LNCAP (cell line): ENCODE data around the gene SPATA16.

Experiments used
- TF ChIP-seq, protein P1 (sequence below): fragments of 450-650 bp; IDR thresholded peaks from 2 replicates; pipeline ENCODE4 v1.5.1; 2017; ENCODE audit warnings: mild to moderate bottlenecking

SPATA16 gene

DNA sequence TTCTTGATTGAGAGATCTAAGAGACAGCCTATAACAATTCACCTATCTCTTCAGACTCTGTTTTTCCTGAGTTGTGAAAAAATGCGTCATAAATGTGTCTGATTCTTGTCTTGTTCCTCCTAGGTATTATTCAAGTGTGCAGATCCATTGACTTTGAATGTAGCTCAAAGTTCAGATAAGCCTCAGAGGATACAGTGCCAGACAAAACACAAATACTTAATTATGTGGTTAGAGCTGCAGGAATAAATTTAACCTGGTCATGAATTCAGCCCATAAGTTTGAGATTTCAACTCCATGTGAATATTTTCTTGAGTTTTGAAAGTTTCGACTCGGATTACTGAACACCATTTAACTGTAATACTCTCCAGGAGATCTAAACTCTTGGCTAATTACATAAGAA is 216.5 kb downstream of the SPATA16 start:
- TF ChIP-seq, protein P1, sequence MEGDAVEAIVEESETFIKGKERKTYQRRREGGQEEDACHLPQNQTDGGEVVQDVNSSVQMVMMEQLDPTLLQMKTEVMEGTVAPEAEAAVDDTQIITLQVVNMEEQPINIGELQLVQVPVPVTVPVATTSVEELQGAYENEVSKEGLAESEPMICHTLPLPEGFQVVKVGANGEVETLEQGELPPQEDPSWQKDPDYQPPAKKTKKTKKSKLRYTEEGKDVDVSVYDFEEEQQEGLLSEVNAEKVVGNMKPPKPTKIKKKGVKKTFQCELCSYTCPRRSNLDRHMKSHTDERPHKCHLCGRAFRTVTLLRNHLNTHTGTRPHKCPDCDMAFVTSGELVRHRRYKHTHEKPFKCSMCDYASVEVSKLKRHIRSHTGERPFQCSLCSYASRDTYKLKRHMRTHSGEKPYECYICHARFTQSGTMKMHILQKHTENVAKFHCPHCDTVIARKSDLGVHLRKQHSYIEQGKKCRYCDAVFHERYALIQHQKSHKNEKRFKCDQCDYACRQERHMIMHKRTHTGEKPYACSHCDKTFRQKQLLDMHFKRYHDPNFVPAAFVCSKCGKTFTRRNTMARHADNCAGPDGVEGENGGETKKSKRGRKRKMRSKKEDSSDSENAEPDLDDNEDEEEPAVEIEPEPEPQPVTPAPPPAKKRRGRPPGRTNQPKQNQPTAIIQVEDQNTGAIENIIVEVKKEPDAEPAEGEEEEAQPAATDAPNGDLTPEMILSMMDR: no peak

DNA sequence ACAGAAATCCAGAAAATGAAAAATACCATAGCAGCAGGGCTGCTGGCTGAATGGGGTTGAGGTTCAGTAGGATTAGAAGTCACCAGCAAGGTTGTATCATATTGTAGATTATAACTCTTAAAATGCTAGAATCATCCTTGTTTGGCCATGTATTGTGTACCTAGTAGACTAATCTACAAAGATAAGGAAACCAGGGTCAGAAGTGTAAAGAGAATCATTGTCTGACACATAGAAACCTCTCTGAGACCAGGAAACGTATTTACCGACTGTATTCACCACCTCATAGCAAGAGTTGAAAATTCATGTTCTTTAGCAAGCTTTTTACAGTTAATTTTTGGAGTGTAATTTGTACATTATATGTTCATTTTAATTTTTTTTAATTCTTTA is 221.7 kb downstream of the SPATA16 start:
- TF ChIP-seq, protein P1: no peak

DNA sequence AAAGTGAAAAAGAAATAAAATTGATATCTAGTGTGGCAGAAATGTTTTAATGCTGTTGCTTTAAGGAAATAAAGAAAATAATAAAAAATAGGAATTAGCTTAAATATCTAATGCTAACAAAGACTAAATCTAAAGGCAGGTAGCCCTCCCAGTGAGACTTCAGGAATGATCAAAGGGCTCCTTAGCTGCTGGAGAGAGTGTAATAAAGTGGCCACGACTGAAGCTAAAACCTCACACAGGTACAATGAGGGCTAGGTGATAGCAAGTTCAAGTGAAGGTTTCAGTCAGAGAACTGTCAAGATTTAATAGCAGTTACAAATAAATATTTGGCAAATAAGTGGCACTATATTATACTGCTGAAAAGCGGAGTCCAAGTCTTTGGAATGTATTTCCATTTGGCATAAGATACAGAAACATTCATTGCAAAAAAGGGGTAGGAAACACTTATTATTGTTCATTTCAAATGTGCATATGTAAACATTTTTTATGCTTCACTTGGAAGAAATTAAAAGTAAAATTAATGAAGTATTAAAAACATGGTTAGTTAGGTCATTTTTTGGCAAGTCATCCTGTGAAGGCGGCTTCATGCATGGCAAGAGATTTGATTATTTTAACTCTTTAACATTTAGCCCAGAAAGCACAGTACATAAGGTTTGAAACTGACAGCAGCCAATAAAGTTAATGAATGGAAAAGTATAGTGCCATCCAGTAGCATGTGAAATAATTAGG is 222.3 kb downstream of the SPATA16 start:
- TF ChIP-seq, protein P1: no peak

DNA sequence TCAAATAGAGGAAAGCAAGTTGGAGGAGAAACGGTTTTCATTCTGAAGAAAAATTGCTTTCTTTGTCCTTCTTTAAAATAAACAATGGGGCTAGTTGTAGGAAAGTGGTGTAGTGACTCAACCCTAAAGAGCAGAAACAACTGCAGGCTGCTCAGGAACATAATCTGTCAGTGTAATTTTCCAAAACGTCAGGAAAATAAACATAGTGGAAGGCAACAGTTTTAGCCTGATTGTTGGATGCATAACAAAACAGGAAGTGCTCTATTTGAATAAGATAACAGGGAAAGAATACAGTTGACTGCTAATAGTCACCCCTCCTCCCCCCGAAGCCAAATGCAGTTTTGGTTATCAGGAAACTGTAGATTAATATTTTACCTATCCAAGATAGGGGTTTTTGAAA is 222.9 kb downstream of the SPATA16 start:
- TF ChIP-seq, protein P1: no peak

GRCh38 chr3:172915911-172916514 is 225.0 kb downstream of the SPATA16 start:
- TF ChIP-seq, protein P1: no peak

DNA sequence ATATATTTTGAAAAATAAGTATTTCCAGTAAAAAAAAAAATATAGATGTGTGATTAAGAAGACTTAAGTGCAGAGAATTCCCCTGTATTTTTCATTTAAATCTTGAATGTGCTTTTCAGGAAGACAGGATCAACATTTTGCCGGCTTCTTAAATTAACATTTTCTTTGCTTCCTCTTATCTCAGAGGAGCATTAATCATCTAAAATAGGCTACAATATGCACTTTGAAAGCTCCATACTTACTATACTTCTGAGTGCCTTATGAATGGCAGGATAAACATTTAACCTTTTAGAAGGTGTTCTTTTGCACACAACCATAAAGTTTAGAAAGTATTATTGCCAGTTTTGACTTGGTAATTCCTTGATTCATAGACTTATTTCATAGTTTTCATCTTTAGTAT is 226.2 kb downstream of the SPATA16 start:
- TF ChIP-seq, protein P1: no peak

GRCh38 chr3:172913911-172914655 is 227.0 kb downstream of the SPATA16 start:
- TF ChIP-seq, protein P1: no peak
